SK-N-SH treated with all-trans-retinoic acid at 6 μM for 48 hours (cell line): Measurements from ENCODE around the gene SLC2A6.

Source experiments
- ATAC-seq: fragments of 200-7000 bp; cut with Tn5 transposase; 3 replicates; pipeline ENCODE4 v1.9.1; 2020; ENCODE audit warnings: mild to moderate bottlenecking, moderate library complexity
- ARNTL ChIP-seq: fragments of 450-650 bp; formaldehyde crosslinking; IDR thresholded peaks from 2 replicates; pipeline ENCODE4 v1.5.0; 2020; ENCODE audit warnings: low read depth, mild to moderate bottlenecking, moderate library complexity, borderline replicate concordance
- BACH2 ChIP-seq: fragments of 250-450 bp; sonication (Bioruptor Pico); IDR thresholded peaks from 2 replicates; pipeline ENCODE4 v1.9.0; 2021; ENCODE audit warnings: mild to moderate bottlenecking, borderline replicate concordance
- CREB5 ChIP-seq: fragments of 250-450 bp; sonication (Bioruptor Pico); IDR thresholded peaks from 2 replicates; pipeline ENCODE4 v1.5.1; 2020; ENCODE audit warnings: low read depth, mild to moderate bottlenecking, moderate library complexity
- CSDC2 ChIP-seq: fragments of 250-450 bp; sonication (Bioruptor Pico); IDR thresholded peaks from 2 replicates; pipeline ENCODE4 v1.5.0; 2020; ENCODE audit warnings: mild to moderate bottlenecking, moderate library complexity
- CSRNP3 ChIP-seq: fragments of 250-450 bp; sonication (Bioruptor Pico); IDR thresholded peaks from 2 replicates; pipeline ENCODE4 v1.5.1; 2021; ENCODE audit warnings: mild to moderate bottlenecking, moderate library complexity
- ESRRG ChIP-seq: fragments of 250-450 bp; sonication (Bioruptor Pico); IDR thresholded peaks from 2 replicates; pipeline ENCODE4 v1.6.1; 2021; ENCODE audit warnings: mild to moderate bottlenecking
- GLIS3 ChIP-seq: fragments of 250-450 bp; sonication (Bioruptor Pico); IDR thresholded peaks from 2 replicates; pipeline ENCODE4 v1.5.0; 2020; ENCODE audit warnings: mild to moderate bottlenecking, moderate library complexity
- OSR1 ChIP-seq: fragments of 250-450 bp; sonication (Bioruptor Pico); IDR thresholded peaks from 2 replicates; pipeline ENCODE4 v1.8.0; 2022; ENCODE audit warnings: moderate library complexity, mild to moderate bottlenecking, inconsistent platforms
- PATZ1 ChIP-seq: fragments of 250-450 bp; sonication (Bioruptor Pico); IDR thresholded peaks from 2 replicates; pipeline ENCODE4 v1.8.0; 2020; ENCODE audit warnings: mild to moderate bottlenecking, moderate library complexity, borderline replicate concordance
- POU6F1 ChIP-seq: fragments of 250-450 bp; sonication (Bioruptor Pico); IDR thresholded peaks from 2 replicates; pipeline ENCODE4 v1.8.0; 2021; ENCODE audit warnings: low read depth, mild to moderate bottlenecking, moderate library complexity, borderline replicate concordance
- PPARA ChIP-seq: fragments of 250-450 bp; sonication (Bioruptor Pico); IDR thresholded peaks from 2 replicates; pipeline ENCODE4 v1.5.0; 2020; ENCODE audit warnings: mild to moderate bottlenecking, borderline replicate concordance
- RARB ChIP-seq: fragments of 250-450 bp; sonication (Bioruptor Pico); IDR thresholded peaks from 2 replicates; pipeline ENCODE4 v1.8.0; 2021; ENCODE audit warnings: mild to moderate bottlenecking, moderate library complexity
- SNAI2 ChIP-seq: fragments of 250-450 bp; sonication (Bioruptor Pico); IDR thresholded peaks from 2 replicates; pipeline ENCODE4 v1.5.0; 2020; ENCODE audit warnings: mild to moderate bottlenecking, moderate library complexity
- TCF4 ChIP-seq: fragments of 250-450 bp; sonication (Bioruptor Pico); IDR thresholded peaks from 2 replicates; pipeline ENCODE4 v1.8.0; 2021; ENCODE audit warnings: mild to moderate bottlenecking, moderate library complexity, borderline replicate concordance
- TSHZ2 ChIP-seq: fragments of 250-450 bp; sonication (Bioruptor Pico); IDR thresholded peaks from 2 replicates; pipeline ENCODE4 v1.5.0; 2020; ENCODE audit warnings: mild to moderate bottlenecking, moderate library complexity
- ZC3H10 ChIP-seq: fragments of 250-450 bp; sonication (Bioruptor Pico); IDR thresholded peaks from 2 replicates; pipeline ENCODE4 v1.5.1; 2021; ENCODE audit warnings: mild to moderate bottlenecking, moderate library complexity
- ZFP3 ChIP-seq: fragments of 250-450 bp; sonication (Bioruptor Pico); IDR thresholded peaks from 2 replicates; pipeline ENCODE4 v1.5.0; 2020; ENCODE audit warnings: mild to moderate bottlenecking, moderate library complexity
- ZFP30 ChIP-seq: fragments of 450-650 bp; formaldehyde crosslinking; IDR thresholded peaks from 2 replicates; pipeline ENCODE4 v1.5.0; 2022; ENCODE audit warnings: mild to moderate bottlenecking, moderate library complexity
- ZNF565 ChIP-seq: fragments of 450-650 bp; formaldehyde crosslinking; conservative IDR thresholded peaks from 2 replicates; pipeline ENCODE4 v1.5.0; 2020; ENCODE audit warnings: low read depth, mild to moderate bottlenecking, moderate library complexity
- ZNF8 ChIP-seq: fragments of 450-650 bp; formaldehyde crosslinking; IDR thresholded peaks from 2 replicates; pipeline ENCODE4 v1.5.0; 2020; ENCODE audit warnings: mild to moderate bottlenecking, moderate library complexity

SLC2A6 gene

GRCh38 chr9:133524146-133524545 lies 45.2 kb upstream of the SLC2A6 start (continued):
- no peak for TF ChIP-seq TSHZ2 (CRISPR knock-in tag)

GRCh38 chr9:133523106-133523505 lies 44.2 kb upstream of the SLC2A6 start:
- TF ChIP-seq CREB5 (CRISPR knock-in tag) (no peak), SNAI2 (CRISPR knock-in tag) (no peak), TSHZ2 (CRISPR knock-in tag) (no peak), TCF4 (CRISPR knock-in tag) (no peak), ZNF8 (CRISPR knock-in tag) (no peak), OSR1 (CRISPR knock-in tag) (no peak), PATZ1 (CRISPR knock-in tag) (no peak), ZFP30 (CRISPR knock-in tag) (no peak), BACH2 (CRISPR knock-in tag) (no peak), CSDC2 (CRISPR knock-in tag) (no peak), ZFP3 (CRISPR knock-in tag) (no peak), PPARA (CRISPR knock-in tag) (no peak), ARNTL (no peak), ESRRG (CRISPR knock-in tag) (no peak), RARB (CRISPR knock-in tag) (no peak), POU6F1 (no peak), GLIS3 (CRISPR knock-in tag) (no peak), ZNF565 (CRISPR knock-in tag) (no peak), CSRNP3 (CRISPR knock-in tag) (no peak), ZC3H10 (CRISPR knock-in tag) (no peak)
- TF ChIP-seq, all 23 proteins: peak for 0

More at GRCh38 chr9:133523106-133523505, 44.2 kb upstream of the SLC2A6 start:
- no peak for ATAC-seq
